ENCODE results near the gene INO80B.

Gene INO80B

GRCh38 chr2:74502720-74503505, 48.0 kb downstream of the INO80B start:
- peak; percentile 46 for DNase-seq (ENCODE audit: low read depth)
- peak; percentile 43 for TF ChIP-seq CTCF (conservative IDR thresholded peaks at IDR 0.05; ENCODE audit: low read depth, low read length)
- peak overlapping the region; percentile 62 for H3K4me3 ChIP-seq (ENCODE audit: low read length)

DNA sequence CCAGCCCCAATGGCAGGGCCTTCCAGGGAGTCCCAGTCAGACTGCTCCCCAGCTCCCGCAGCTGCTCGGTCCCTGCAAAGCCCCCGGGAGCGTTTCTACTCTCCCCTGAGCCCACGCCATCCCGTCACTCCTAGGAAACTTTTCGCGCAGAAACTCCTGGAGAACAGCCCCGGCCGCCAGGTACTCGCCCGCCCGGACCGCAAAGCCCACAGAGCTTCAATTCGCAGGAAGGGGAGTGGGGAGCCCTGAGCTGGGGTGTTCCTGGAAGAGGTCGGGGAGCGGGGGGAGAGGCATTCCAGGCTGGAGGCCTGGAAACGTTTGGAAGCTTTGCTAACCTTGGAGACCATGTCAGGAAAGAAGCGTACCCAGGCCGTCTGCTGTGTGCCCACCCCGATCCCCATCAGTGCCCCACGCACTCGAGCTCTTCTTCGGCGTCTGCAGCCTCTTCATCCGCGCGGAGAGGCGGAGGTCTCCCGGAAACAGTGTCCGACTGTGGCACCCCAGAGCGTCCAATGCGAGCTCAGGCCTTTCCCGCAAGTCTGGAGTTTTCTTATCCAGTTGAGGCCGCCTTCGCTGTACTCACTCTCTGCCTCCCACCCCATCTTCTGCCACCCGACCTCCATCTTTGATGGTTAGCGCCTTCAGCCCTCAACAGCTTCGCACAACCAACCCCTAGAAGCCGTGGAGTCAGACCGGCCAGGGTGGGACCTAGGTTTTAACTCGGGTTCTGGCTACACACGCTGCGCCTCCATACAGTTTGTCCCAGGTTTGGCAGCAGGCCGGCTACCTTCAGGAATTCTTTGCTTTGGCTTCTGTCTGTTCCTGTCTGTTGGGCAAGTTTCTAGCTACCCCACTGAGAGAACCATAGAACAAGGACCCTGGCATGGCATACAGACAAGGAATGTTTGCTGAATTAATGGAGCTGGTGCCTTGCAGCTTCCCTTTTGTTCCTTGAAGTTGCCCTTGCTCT, 48.9 kb downstream of the INO80B start:
- DNase-seq (ENCODE audit: low read depth): no peak
- no peak for TF ChIP-seq CTCF (conservative IDR thresholded peaks at IDR 0.05; ENCODE audit: low read depth, low read length)
- H3K4me3 ChIP-seq (ENCODE audit: low read length): peak overlapping the region; percentile 62

GRCh38 chr2:74504591-74504990, 49.7 kb downstream of the INO80B start:
- no peak for DNase-seq (ENCODE audit: low read depth)
- H3K4me3 ChIP-seq (ENCODE audit: low read length): no peak overlapping the region
- TF ChIP-seq CTCF (conservative IDR thresholded peaks at IDR 0.05; ENCODE audit: low read depth, low read length): no peak

GRCh38 chr2:74505448-74506246, 50.8 kb downstream of the INO80B start:
- H3K4me3 ChIP-seq (ENCODE audit: low read length): peak overlapping the region; percentile 14
- no peak for DNase-seq (ENCODE audit: low read depth)
- TF ChIP-seq CTCF (conservative IDR thresholded peaks at IDR 0.05; ENCODE audit: low read depth, low read length): no peak

GRCh38 chr2:74507145-74507925, 52.4 kb downstream of the INO80B start, which contains the start of gene PCGF1:
PCGF1 (minus strand) TSS chr2:74507695; CDS start chr2:74507668, 27 bp downstream.
- peak; percentile 46 for TF ChIP-seq CTCF (conservative IDR thresholded peaks at IDR 0.05; ENCODE audit: low read depth, low read length)
- H3K4me3 ChIP-seq (ENCODE audit: low read length): peak within 1 kb of the TSS; percentile 98
- DNase-seq (ENCODE audit: low read depth): peak; percentile 85
